GM23248 (cell line): Measurements from ENCODE around the gene KIZ. TPM values are rescaled to one million over a fixed set of nuclear protein-coding genes. Genes with fewer than 3 reads are reported as not detected.

Source experiments
- DNase-seq: peaks from one replicate; pipeline ENCODE4 v3.0.0-alpha.2; 2015
- H2AFZ ChIP-seq: fragments of 200-600 bp; sonication (generic); 2 replicates; pipeline ENCODE4 v1.6.1; 2016; ENCODE audit warnings: antibody characterized with exemption
- H3F3A ChIP-seq: fragments of 200-600 bp; sonication (generic); 2 replicates; pipeline ENCODE4 v1.6.1; 2016; ENCODE audit warnings: mild to moderate bottlenecking, antibody characterized with exemption, mixed run types; ENCODE audit not compliant: insufficient read depth
- H3K27ac ChIP-seq: fragments of 200-600 bp; sonication (generic); 2 replicates; pipeline ENCODE4 v1.5.1; 2016; ENCODE audit warnings: mild to moderate bottlenecking
- H3K27me3 ChIP-seq: fragments of 200-600 bp; sonication (generic); replicated peaks from 2 replicates; pipeline ENCODE4 v1.6.1; 2016; ENCODE audit warnings: mild to moderate bottlenecking; ENCODE audit not compliant: insufficient read depth
- H3K36me3 ChIP-seq: fragments of 200-600 bp; sonication (generic); 2 replicates; pipeline ENCODE4 v1.6.1; 2016; ENCODE audit warnings: low read depth, mild to moderate bottlenecking
- H3K4me1 ChIP-seq: fragments of 200-600 bp; sonication (generic); 2 replicates; pipeline ENCODE4 v1.6.1; 2016; ENCODE audit warnings: mild to moderate bottlenecking; ENCODE audit not compliant: insufficient read depth
- H3K4me2 ChIP-seq: fragments of 200-600 bp; sonication (generic); one replicate; pipeline ENCODE4 v1.6.1; 2016; ENCODE audit warnings: mild to moderate bottlenecking; ENCODE audit not compliant: unreplicated experiment
- H3K4me3 ChIP-seq: fragments of 200-600 bp; sonication (generic); 2 replicates; pipeline ENCODE4 v1.5.1; 2016; ENCODE audit warnings: mild to moderate bottlenecking
- H3K79me2 ChIP-seq: fragments of 200-600 bp; sonication (generic); 2 replicates; pipeline ENCODE4 v1.6.1; 2016; ENCODE audit warnings: mild to moderate bottlenecking; ENCODE audit not compliant: insufficient read depth
- H3K9ac ChIP-seq: fragments of 200-600 bp; sonication (generic); 2 replicates; pipeline ENCODE4 v1.6.1; 2016; ENCODE audit warnings: mild to moderate bottlenecking
- H3K9me2 ChIP-seq: fragments of 200-600 bp; sonication (generic); 2 replicates; pipeline ENCODE4 v1.6.1; 2016; ENCODE audit warnings: mixed run types, mild to moderate bottlenecking, moderate library complexity; ENCODE audit not compliant: insufficient read depth
- H3K9me3 ChIP-seq: fragments of 200-600 bp; sonication (generic); one replicate; pipeline ENCODE4 v1.6.1; 2017; ENCODE audit warnings: low read depth
- H4K20me1 ChIP-seq: fragments of 200-600 bp; sonication (generic); 2 replicates; pipeline ENCODE4 v1.6.0; 2016; ENCODE audit not compliant: insufficient read depth
- EZH2 ChIP-seq: fragments of 200-600 bp; sonication (generic); IDR thresholded peaks from 2 replicates; pipeline ENCODE4 v1.6.1; 2018; ENCODE audit warnings: antibody characterized with exemption, mild to moderate bottlenecking; ENCODE audit not compliant: insufficient read depth, poor library complexity, severe bottlenecking
- EZH2phosphoT487 ChIP-seq: fragments of 200-600 bp; sonication (generic); IDR thresholded peaks from 2 replicates; pipeline ENCODE4 v1.6.1; 2018; ENCODE audit warnings: antibody characterized with exemption, moderate library complexity, mild to moderate bottlenecking, low read depth; ENCODE audit not compliant: insufficient read depth
- WGBS, 2 experiments: methylation state at CpG; one replicate each; pipeline ENCODE4 v1.1.6; 2015 to 2017; ENCODE audit warnings: low lambda C conversion rate in 2 of 2, low coverage in 1 of 2; ENCODE audit errors: missing lambda C conversion rate in 2 of 2; 5-methylcytosine and 5-hydroxymethylcytosine counted together
- in situ Hi-C: fragments of 300-500 bp; cut with MboI; formaldehyde crosslinking; loops from 2 replicates; pipeline ENCODE4 v1.15.0; 2020
- polyA plus RNA-seq: library from polyadenylated mRNA; unstranded; fragments of >200 nt; fragmentation: Nextera tagmentation; extraction: Ambion mirVana; gene quantifications from 2 replicates; pipeline ENCODE4 v1.2.1, GENCODE V29; 2016
- total RNA-seq: library from RNA; depleted of rRNA; stranded (reverse); fragments of >200 nt; shearing (Covaris generic); gene quantifications from 2 replicates; pipeline ENCODE4 v1.2.3, GENCODE V29; 2014

The KIZ gene
- total and polyA plus RNA-seq, 2 experiments from 2014 or later, result 15.4 to 24.5 TPM

DNA sequence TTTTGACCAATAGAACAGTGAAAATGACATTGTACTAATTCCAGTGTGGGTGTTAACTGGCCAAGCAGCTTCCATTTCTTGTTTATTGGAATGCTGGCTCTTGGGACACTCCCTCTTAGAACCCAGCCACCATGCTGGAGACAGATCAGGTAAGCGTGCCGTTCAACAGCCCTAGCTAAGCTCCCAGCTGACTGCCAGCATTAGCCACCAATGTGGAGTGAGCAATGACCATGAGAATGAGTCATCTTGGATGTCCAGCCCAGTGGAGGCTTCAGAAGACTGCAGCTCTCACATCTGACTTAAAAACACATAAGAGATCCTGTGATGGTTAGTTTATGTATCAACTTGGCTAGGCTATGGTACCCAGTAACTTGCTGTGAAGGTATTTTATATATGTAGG is 16.7 kb upstream of the KIZ start:
- Histone ChIP-seq H4K20me1 (no peaks in the 10 kb centered on the region), H3K27me3 (peaks cover 41% of the 10 kb centered on the region), H3K4me3 (no peak overlapping the region), H3K9me3 (no peaks in the 10 kb centered on the region), H3K9me2 (no peaks in the 10 kb centered on the region), H3K79me2 (no peaks in the 10 kb centered on the region), H3K27ac (no peak overlapping the region), H3K9ac (no peak overlapping the region), H2AFZ (no peak overlapping the region), H3K36me3 (no peaks in the 10 kb centered on the region), H3K4me2 (no peak overlapping the region), H3K4me1 (no peaks in the 10 kb centered on the region), H3F3A (no peaks in the 10 kb centered on the region)
- TF ChIP-seq EZH2phosphoT487, result no peak
- TF ChIP-seq EZH2, result no peak
- in situ Hi-C loops, result no loop called here
- WGBS, 2 experiments, result 75 to 86% methylated on average over 2 of the region's 2 CpGs
- peak; percentile 40 for DNase-seq

- H3K27me3 ChIP-seq, result peaks cover 26% of the 10 kb centered on the region
- WGBS, 2 experiments, result 19 to 24% methylated on average over 1 of the region's 1 CpG
- no peak overlapping the region for H3K4me3 ChIP-seq
- H2AFZ ChIP-seq, result no peak overlapping the region
- no peaks in the 10 kb centered on the region for H3K9me3 ChIP-seq
- no peak overlapping the region for H3K9ac ChIP-seq
- H3K36me3 ChIP-seq, result no peaks in the 10 kb centered on the region
- no peaks in the 10 kb centered on the region for H4K20me1 ChIP-seq
- H3K4me2 ChIP-seq, result no peak overlapping the region
- TF ChIP-seq EZH2 (no peak), EZH2phosphoT487 (no peak)
- no peak overlapping the region for H3K27ac ChIP-seq
- no peaks in the 10 kb centered on the region for H3K9me2 ChIP-seq
- no peaks in the 10 kb centered on the region for H3F3A ChIP-seq
- DNase-seq, result no peak
- no peaks in the 10 kb centered on the region for H3K4me1 ChIP-seq
- H3K79me2 ChIP-seq, result no peaks in the 10 kb centered on the region
- in situ Hi-C loops, result no loop called here
These were observed 15.1 kb upstream of the KIZ start for GRCh38 chr20:21110811-21111210.

DNA sequence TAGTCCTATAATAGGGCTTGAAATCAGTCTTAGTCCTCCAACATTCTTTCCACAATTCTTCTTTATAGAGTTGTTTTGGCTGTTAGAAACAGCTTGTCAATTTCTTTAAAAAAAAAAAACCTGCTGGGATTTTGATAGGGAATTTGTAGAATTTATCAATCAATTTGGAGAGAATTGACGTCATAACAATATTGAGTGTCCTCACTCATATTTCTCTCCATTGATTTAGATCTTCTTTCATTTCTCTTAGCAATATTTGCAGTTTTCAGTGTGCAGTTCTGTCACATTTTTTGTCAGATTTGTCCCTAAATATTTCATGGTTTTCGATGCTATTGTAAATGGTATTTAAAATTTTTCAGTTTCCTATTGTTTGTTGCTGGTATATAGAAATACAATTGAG is 14.5 kb upstream of the KIZ start:
- H3K4me2 ChIP-seq, result no peak overlapping the region
- no peak for DNase-seq
- no peak overlapping the region for H2AFZ ChIP-seq
- H3K27ac ChIP-seq, result no peak overlapping the region
- no peaks in the 10 kb centered on the region for H3K36me3 ChIP-seq
- no peaks in the 10 kb centered on the region for H3K4me1 ChIP-seq
- WGBS, 2 experiments, result 25% methylated on average over 2 of the region's 2 CpGs
- no peaks in the 10 kb centered on the region for H4K20me1 ChIP-seq
- peaks cover 20% of the 10 kb centered on the region for H3K27me3 ChIP-seq
- no peaks in the 10 kb centered on the region for H3K79me2 ChIP-seq
- no peaks in the 10 kb centered on the region for H3K9me3 ChIP-seq
- TF ChIP-seq EZH2phosphoT487 (no peak), EZH2 (no peak)
- in situ Hi-C loops, result no loop called here
- no peak overlapping the region for H3K9ac ChIP-seq
- no peaks in the 10 kb centered on the region for H3F3A ChIP-seq
- no peaks in the 10 kb centered on the region for H3K9me2 ChIP-seq
- H3K4me3 ChIP-seq, result no peak overlapping the region

- H3F3A ChIP-seq, result no peaks in the 10 kb centered on the region
- no peaks in the 10 kb centered on the region for H3K36me3 ChIP-seq
- H3K9me3 ChIP-seq, result no peaks in the 10 kb centered on the region
- in situ Hi-C loops, result no loop called here
- H3K27ac ChIP-seq, result no peak overlapping the region
- no peak for DNase-seq
- H3K9me2 ChIP-seq, result no peaks in the 10 kb centered on the region
- H4K20me1 ChIP-seq, result no peaks in the 10 kb centered on the region
- H3K4me3 ChIP-seq, result no peak overlapping the region
- H3K4me2 ChIP-seq, result no peak overlapping the region
- WGBS, 2 experiments, result 48 to 63% methylated on average over 4 of the region's 4 CpGs
- H3K4me1 ChIP-seq, result no peaks in the 10 kb centered on the region
- H3K27me3 ChIP-seq, result no peaks in the 10 kb centered on the region; the same call in none of the 2 replicates
- H3K79me2 ChIP-seq, result no peaks in the 10 kb centered on the region
- TF ChIP-seq EZH2 (no peak), EZH2phosphoT487 (no peak)
- H3K9ac ChIP-seq, result no peak overlapping the region
- H2AFZ ChIP-seq, result no peak overlapping the region
These were observed 12.2 kb upstream of the KIZ start for GRCh38 chr20:21113697-21114096.

- no peaks in the 10 kb centered on the region for H3K4me1 ChIP-seq
- no peak overlapping the region for H3K4me3 ChIP-seq
- 70 to 78% methylated on average over 15 of the region's 15 CpGs for WGBS, 2 experiments
- TF ChIP-seq EZH2phosphoT487 (no peak), EZH2 (no peak)
- no peaks in the 10 kb centered on the region for H3K36me3 ChIP-seq
- H3F3A ChIP-seq, result no peaks in the 10 kb centered on the region
- H3K9me2 ChIP-seq, result no peaks in the 10 kb centered on the region
- H2AFZ ChIP-seq, result no peak overlapping the region
- DNase-seq, result no peak
- H3K27ac ChIP-seq, result no peak overlapping the region
- no peak overlapping the region for H3K4me2 ChIP-seq
- in situ Hi-C loops, result no loop called here
- no peaks in the 10 kb centered on the region; the same call in none of the 2 replicates for H3K27me3 ChIP-seq
- no peaks in the 10 kb centered on the region for H3K79me2 ChIP-seq
- no peak overlapping the region for H3K9ac ChIP-seq
- no peaks in the 10 kb centered on the region for H4K20me1 ChIP-seq
- H3K9me3 ChIP-seq, result no peaks in the 10 kb centered on the region
These were observed 11.3 kb upstream of the KIZ start for GRCh38 chr20:21114584-21114983.
